NCI-H187 treated with DMSO at 0.1 percent for 48 hours (cell line): ENCODE results near the gene GOLGA1.
"Not testable (repeated sequence)": the region's sequence is repeated elsewhere in the genome, so short reads cannot be mapped to it uniquely, and the experiment has no call there.

Experiments
- DNase-seq: peaks from one replicate; lab custom pipeline; 2025; lab: John Stamatoyannopoulos, UW

GOLGA1 gene

DNA sequence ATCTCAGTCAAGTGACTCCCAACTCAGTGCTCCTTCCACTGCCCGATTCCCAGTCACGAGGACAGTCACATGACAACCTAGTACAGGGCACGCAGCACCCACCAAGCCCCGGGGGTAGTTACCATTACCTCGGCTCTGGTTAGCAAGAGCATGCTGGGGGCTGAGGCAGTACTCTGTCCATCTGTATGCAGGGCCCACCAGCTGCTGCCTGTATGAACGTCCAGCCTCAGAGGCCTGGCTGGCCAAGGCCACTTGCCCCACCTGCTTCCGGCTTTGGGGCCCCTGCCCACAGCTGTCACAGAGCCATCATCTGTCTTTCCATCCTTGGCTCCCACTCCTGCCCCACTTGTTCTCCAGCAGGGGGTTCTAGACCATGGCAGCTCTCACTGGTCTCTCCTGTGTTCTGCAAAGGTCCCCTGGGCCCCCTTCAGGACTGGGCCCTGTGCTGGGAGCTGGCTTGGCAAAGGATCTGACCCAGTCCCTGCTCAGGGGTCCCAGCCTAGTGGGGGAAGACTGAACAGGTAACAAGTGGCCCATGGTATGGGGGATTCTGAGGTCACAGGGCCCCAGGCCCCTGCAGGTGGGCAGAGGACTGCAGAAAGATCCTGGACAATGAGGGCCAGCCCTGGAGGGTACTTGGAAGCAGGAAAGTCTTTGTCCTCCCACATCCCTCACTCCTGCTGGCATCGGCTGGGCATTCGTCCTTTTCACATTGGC lies 82.4 kb downstream of the GOLGA1 start:
- DNase-seq: no peak

DNA sequence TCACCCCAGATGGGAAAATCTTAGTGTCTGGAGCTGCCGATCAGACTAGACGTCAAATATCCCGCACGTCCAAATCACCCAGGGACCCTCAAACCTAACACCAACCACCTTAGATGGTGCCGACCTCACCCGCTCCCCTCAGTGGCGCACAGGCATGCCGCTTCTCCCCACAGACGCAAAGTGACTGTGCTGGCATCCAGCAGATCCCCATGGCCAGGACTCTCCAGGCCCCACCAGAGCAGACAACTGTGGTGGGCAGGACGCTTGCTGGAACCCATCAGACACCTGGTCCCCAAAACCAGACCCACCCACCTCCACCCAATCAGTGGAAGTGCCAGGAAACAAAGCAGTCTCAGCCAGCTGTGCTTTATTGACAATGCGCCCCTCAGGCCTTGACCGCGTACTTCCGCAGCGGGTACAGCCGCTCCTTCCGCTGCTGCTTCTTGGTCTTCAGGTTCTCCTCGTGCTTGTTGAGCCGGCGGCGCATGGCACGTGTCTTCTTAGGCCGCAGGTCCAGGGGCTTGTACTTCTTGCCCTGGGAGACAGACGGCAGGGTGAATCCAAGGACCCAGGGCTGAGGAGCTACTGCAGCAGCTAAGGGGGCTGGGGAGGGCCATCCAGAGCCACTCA lies 83.2 kb downstream of the GOLGA1 start:
- DNase-seq: no peak

DNA sequence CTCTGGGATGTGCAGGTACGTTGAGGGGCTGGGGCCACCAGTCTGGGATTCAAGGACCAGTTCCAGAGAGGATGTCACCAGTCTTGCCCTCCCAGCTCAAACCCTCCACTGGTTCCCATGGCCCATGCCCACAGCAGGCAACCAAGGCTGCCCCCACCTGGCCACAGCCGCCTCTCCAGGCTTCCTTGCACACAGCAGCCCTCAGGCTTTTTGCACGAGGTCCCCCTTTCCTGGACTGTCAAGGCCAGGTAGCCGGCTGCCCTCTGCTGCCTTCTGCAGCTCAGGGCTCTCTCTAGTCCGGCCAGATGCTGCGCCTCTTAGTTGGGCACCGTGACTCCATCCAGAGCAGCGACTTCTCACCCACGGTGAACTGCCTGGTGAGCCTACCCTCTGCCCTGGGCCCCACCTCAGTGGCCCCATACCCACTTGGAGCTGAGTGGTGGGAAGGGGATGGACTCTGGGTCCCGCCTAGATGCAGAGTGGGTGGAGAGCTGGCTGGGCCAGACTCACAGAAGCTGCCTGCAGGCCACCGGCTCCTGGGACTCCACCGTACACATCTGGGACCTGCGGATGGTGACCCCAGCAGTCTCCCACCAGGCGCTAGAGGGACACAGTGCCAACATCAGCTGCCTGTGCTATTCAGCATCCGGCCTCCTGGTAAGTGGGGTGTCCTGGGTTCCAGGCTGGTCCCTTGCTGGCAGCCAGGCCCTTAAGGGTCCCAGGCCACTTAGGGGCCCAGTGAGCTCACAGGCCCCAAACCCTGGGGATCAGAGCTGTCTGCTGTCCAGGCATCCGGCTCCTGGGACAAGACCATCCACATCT lies 84.7 kb downstream of the GOLGA1 start:
- no peak for DNase-seq

- DNase-seq: no peak
Measured at GRCh38 chr9:124855566-124855943, 85.3 kb downstream of the GOLGA1 start.

- DNase-seq: no peak
Measured at GRCh38 chr9:124854822-124855221, 86.1 kb downstream of the GOLGA1 start.

DNA sequence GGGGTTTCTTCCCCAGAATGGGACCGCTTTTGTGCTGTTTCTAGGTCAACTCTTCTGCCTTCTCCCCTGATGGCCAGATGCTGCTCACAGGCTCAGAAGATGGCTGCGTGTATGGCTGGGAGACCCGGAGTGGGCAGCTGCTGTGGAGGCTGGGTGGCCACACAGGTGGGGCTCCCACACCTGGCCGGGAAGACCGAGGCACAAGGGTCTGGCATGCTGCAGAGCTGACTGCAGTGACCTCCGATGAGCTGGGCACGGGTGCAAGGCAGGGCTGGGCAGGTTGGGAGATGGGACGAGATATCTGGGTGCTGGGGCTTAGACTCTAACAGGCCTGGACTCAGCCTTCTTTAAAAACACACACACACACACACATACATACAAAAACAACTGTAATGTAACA lies 86.7 kb downstream of the GOLGA1 start:
- DNase-seq: no peak

- DNase-seq: no peak
Measured at GRCh38 chr9:124853605-124854143, 87.2 kb downstream of the GOLGA1 start.

DNA sequence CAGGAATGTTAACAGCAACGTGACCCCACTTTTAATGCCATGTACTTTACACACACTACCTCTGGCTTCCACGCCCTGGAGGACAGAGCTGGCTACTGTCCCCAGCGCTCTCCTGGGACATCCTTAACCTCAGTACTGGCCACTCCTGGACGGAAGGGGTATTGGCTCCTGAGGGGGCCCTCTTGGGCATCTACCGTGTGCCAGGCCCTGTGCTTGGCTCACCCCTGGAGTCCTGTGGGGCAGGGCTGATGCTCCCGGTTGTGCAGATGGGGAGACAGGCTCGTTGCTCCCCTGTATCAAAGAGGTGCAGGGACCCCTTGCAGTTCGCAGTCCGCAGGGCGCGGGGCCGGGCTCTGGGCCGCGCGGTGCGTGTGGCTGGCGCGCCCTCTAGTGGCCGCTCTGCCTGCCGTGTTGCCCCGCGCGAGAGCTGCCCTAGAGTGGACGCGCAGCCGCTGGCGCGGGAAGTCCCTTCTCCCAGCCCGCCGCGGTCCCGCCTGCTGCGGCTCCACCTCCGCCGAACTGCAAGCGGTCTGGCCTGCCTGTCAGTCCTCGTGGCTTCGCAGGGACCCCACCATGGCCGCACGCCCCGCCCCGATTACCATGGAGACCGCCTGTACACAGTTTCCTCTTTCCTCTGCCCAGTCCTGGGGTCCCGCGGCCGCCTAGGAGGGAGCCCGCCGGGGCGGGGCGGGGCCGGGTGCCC lies 87.9 kb downstream of the GOLGA1 start, which contains the start of gene WDR38:
Gene WDR38 (plus strand): TSS at position 632 of the 703 bp plus-strand sequence. CDS start 72 bp downstream, outside the sequence.
- DNase-seq: no peak

- DNase-seq: no peak
Measured at GRCh38 chr9:124852121-124852828, 88.6 kb downstream of the GOLGA1 start.

DNA sequence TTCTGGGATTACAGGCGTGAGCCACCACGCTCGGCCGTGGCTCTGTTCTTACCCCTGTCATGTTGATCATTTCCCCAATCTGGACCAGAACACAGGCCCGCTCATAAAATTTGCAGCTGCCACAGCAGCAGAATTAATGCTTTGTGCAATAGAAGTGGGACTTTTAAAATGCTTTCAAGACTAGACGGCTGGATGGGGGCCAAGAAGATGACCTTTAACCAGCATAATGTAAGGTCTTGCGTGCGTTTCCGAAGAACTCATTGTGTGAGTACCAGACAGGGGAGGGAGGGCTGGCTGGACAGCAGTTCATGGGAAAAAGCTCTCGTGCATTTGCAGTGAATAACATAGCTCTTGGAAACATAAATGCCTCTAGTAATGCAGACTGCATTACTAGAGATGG lies 91.1 kb downstream of the GOLGA1 start:
- DNase-seq: no peak

DNA sequence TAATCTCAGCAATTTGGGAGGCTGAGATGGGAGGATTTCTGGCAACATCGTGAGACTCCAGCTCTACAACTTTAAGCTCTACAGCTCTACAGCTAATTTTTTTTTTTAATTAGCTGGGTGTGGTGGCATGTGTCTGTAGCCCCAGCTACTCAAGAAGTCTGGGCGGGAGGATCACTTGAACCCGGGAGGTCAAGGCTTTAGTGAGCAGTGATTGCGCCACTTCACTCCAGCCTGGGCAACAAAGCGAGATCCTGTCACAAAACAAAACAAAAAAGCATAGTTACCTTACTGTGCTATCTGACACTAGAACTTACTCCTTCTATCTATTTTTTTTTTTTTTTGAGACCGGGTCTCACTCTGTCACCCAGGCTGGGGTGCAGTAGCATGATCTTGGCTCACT lies 93.9 kb downstream of the GOLGA1 start:
- DNase-seq: no peak

GRCh38 chr9:124846467-124846866 lies 94.4 kb downstream of the GOLGA1 start:
- DNase-seq: not testable (repeated sequence)

- DNase-seq: no peak
Measured at GRCh38 chr9:124844291-124844690, 96.6 kb downstream of the GOLGA1 start.

- no peak for DNase-seq
Measured at GRCh38 chr9:124843456-124844034, 97.3 kb downstream of the GOLGA1 start.

GRCh38 chr9:124841075-124841821 lies 99.6 kb downstream of the GOLGA1 start:
- no peak for DNase-seq

- DNase-seq: no peak
Measured at GRCh38 chr9:124840300-124840833, 100.5 kb downstream of the GOLGA1 start.

GRCh38 chr9:124839612-124840299 lies 101.1 kb downstream of the GOLGA1 start:
- DNase-seq: no peak

- not testable (repeated sequence) for DNase-seq
Measured at GRCh38 chr9:124838567-124839275, 102.2 kb downstream of the GOLGA1 start.

- DNase-seq: not testable (repeated sequence)
Measured at GRCh38 chr9:124838132-124838531, 102.8 kb downstream of the GOLGA1 start.
